Ecto neural progenitor cell (in vitro differentiated cells): ENCODE results near the gene LRP1B.

ENCODE experiments used
- DNase-seq: peaks from one replicate; pipeline ENCODE4 v3.0.0-alpha.2; 2018; ENCODE audit warnings: low spot score

LRP1B gene

GRCh38 chr2:142041996-142042395 is 88.8 kb downstream of the LRP1B start:
- DNase-seq: no peak

DNA sequence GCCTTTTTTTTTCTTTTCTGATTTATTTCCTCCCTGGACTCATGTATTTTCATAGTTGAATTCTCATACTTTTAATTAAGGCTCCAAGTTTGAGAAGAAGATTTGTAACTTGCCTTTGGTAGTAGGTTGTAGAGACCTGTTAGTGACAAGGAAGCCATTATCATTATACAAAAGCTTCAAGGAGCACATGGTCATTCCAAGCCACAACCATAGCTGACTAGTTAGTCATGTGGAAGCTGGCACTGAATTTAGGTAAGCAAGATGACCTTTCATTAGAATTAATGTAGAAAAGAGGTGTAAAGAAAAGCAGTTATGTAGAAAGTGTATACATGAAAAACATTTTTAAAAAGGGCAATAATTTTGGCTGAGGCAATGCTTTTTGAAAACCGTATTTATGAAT is 89.7 kb downstream of the LRP1B start:
- no peak for DNase-seq

DNA sequence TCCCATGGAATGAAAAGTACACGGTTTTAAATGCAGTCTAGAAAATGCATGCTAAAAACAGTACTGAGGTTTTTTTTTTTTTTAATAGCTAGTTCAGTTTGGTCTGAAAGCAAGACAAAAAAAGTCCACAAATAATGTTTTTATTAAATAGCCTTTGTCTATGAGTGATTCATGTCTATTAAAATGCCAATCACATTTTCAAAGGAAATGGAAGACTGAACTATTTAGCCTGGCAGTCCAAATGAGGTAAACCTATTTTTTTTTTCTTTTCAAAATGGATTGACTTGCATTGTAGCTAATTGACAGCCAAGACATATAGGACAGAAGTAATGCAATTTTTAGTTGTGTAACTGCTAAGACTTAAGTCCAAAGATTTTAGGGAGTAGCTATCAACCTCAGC is 90.3 kb downstream of the LRP1B start:
- no peak for DNase-seq

DNA sequence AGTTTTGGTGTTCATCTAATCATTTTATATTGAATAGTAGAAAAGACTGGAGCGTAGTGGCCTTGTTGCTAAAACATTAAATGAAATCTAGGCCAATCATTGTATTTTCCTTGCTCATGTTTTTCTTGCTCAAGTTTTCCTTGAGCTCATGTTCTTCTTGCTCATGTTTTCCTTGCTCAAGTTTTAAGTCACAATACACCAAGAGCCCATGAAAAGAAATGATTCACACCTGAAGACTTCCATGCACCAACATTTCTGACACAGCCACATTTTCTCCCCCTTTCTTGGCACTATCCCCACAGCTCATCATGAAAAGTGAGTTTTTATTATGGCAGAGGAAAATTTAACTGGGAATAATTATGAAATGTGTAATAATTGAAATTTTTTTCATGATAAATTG is 92.0 kb downstream of the LRP1B start:
- DNase-seq: no peak

DNA sequence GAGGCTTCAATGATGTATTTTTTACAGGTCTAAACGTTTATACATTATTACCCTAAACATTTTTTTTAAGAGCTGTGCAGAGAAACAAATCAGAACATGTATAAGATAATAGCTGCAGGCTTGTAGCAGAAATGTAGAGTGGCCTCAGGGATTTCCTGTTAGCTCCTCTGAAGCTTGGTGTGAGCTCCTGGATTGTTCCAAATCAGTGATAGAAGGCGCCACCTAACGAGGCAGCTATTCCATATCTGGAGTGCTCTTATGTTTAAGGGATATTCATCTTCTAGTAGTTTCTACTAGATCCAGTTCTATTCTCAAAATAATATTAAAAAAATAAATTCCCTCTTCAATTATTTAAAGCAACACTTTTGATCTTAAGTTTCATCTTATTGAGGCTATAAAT is 93.1 kb downstream of the LRP1B start:
- DNase-seq: no peak

- DNase-seq: no peak
Measured at GRCh38 chr2:142037066-142037465, 93.8 kb downstream of the LRP1B start.

- DNase-seq: no peak
Measured at GRCh38 chr2:142033393-142033792, 97.4 kb downstream of the LRP1B start.

DNA sequence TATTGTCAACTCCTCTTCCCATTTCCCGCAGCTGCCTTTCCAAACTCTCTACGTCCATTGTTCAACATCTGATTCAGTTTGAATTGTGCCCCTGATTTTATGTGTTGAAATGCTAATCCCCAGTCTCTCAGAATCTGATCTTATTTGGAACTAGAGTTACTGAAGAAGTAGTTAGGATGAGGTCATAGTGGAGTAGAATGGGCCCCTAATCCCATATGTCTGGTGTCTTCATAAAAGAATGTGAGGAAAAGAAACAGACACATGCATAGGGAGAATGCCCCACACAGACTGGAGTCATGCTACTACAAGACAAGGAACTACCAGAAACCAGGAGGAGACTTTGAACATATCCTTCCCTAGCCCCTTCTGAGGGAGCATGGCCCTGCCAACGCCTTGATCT is 99.2 kb downstream of the LRP1B start:
- DNase-seq: no peak

DNA sequence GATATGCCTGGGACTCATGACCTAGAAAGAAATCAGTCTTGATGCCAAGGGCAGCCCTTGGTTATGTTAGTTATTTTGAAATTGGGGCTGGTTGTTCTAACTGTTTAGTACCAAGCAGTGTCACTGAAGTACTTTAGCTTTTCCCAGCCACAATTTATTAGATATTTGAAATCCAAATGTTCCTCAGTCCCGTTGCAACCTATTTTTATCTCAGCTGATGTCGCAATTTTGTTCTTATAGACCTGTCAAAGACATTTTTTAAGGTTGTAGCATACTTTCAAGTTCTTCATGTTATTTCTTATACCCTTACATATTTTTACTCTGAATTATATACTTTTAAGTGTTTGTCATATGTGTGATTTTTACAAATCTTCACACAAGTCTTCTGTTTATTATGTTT is 100.1 kb downstream of the LRP1B start:
- no peak for DNase-seq

- no peak for DNase-seq
Measured at GRCh38 chr2:142029974-142030373, 100.8 kb downstream of the LRP1B start.

GRCh38 chr2:142025394-142025793 is 105.4 kb downstream of the LRP1B start:
- DNase-seq: no peak

GRCh38 chr2:142020368-142020767 is 110.4 kb downstream of the LRP1B start:
- no peak for DNase-seq

DNA sequence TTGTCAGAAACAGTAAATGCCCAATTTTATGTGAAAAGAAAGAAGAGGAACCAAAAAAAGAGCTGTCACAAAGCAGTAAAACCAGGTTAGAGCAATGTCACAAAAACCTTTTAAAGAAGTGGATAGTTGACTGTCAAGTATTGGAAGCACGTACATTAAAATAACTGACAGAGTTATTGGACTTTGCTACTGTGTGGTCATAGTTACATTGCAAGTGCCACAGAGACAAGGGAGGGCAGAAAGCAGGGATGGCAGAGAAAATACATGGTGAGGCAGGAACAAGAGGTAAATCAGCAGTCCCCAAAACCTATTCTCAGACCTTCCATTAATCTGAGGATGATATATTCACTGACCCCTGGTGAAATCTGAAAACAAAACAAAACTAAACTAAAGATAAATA is 116.3 kb downstream of the LRP1B start:
- DNase-seq: no peak

DNA sequence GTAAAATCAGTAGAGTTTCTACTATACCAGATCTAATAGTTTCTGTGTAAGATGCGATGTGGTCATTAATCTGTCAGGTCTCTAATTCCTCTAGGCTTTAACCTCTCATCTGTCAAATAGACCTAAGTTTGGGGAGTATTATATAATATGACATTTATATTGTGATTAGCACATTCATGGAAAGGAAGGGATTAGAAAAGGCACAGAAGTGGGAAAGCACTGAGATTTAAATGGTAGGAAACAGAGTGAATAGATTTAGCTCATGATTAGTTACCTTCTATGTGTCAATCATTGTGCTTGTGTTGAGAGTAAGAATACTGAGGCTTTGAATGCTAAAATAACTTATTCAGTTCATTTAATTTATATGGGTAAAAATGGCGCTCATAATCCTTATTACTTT is 118.0 kb downstream of the LRP1B start:
- DNase-seq: no peak

DNA sequence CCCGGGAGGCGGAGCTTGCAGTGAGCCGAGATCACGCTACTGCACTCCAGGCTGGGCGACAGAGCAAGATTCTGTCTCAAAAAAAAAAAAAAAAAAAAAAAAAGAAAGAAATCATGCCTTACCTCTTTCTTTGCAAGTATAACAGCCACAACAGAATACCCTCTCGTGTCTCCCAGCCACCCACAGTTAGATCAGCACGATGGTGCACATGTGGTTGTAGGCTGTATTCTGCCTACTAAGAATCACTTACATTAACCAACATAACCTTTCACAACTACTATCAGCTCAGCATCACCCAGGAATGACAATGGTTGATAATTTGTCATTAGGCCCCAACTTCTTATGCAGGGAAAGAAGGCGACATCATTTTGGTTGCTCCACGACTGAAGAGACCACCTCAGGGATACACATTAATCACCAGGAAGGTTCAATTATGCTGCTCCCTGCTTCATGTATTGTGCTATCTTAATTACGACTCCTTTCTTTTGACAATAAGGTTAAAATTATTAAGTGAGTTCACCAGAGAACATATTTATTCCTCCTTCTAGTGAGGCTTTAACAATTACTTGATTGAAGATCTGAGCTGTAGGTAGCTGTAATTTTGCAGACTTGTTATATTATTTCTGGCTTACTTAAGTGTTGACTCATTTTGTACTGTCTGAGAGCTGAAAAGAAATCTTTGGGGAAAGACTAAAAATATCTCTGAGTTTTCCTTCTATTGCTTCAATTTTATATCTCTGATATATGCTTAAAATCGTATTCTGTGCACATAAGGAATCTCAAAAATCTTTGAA is 120.1 kb downstream of the LRP1B start:
- no peak for DNase-seq

- DNase-seq: no peak
Measured at GRCh38 chr2:142008135-142008744, 122.6 kb downstream of the LRP1B start.

- no peak for DNase-seq
Measured at GRCh38 chr2:141994066-141994465, 136.8 kb downstream of the LRP1B start.

- DNase-seq: no peak
Measured at GRCh38 chr2:141992695-141993094, 138.1 kb downstream of the LRP1B start.

GRCh38 chr2:141968433-141968832 is 162.4 kb downstream of the LRP1B start:
- DNase-seq: no peak

- no peak for DNase-seq
Measured at GRCh38 chr2:141967980-141968379, 162.8 kb downstream of the LRP1B start.

GRCh38 chr2:141967503-141967902 is 163.3 kb downstream of the LRP1B start:
- no peak for DNase-seq

DNA sequence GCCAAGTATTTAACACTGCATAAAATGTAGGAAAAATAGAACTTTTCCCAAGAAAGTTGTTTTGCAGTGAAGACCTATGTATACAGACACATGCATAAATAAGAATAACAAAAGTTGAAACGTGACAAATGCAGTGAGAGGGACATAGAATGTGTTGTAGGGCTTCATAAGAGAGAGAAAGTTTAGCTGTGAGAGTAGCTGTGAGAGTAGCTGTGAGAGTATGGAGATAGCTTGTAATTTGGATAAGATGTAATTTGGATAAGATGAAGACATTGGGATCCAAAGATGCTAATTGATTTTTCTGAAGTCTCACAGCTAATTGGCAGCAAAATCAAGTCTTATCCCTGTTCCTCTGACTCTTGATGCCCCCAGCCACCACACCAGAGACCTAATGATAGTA is 170.9 kb downstream of the LRP1B start:
- no peak for DNase-seq

DNA sequence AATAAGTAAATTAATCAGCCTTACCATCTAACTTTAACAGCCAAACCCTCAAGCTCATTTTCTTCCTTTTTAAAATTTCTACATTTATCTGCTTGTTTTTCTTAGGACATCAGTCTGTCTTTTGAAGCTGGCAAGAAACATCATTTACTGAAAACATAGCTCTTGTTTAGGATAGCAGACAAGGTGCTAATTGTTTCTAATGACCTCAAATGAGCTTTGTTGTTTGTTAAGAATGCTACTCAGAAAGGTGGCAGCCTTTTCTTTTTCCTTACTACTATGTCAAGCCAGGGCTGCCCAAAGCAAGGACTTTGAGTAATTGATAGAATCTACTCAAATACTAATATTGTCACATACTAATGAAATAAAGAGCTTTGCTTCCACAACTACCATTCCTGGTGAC is 171.8 kb downstream of the LRP1B start:
- DNase-seq: no peak
